Activated T-helper 1 cell treated with anti-CD3 and anti-CD28 coated beads, Interleukin-12 subunit alpha, Interleukin-12 subunit beta, Interleukin-2, Interleukin-4 antibody, amounts not matched to agents 30 ng/mL and 10 ng/mL and 1 ng/mL, durations not matched to agents 14 hours and 24 hours and 36 hours (primary cell): Measurements from ENCODE around the gene TPST2. TPM values are rescaled to one million over a fixed set of nuclear protein-coding genes. Genes with fewer than 3 reads are reported as not detected.

Experiments
- DNase-seq: peaks from one replicate; pipeline ENCODE4 v3.0.0; 2021; ENCODE audit warnings: low spot score
- H3K27ac Mint-ChIP-seq: one replicate; pipeline ENCODE4 v1.8.0; 2021; ENCODE audit warnings: mild to moderate bottlenecking, mixed read lengths
- H3K27me3 Mint-ChIP-seq: one replicate; pipeline ENCODE4 v1.8.0; 2022; ENCODE audit warnings: mild to moderate bottlenecking, moderate library complexity, mixed read lengths; ENCODE audit not compliant: insufficient read depth
- H3K36me3 Mint-ChIP-seq: one replicate; pipeline ENCODE4 v1.8.0; 2021; ENCODE audit warnings: low read depth, mixed read lengths
- H3K4me1 Mint-ChIP-seq: one replicate; pipeline ENCODE4 v1.8.0; 2021; ENCODE audit warnings: low read depth, mixed read lengths
- H3K4me3 Mint-ChIP-seq: one replicate; pipeline ENCODE4 v1.8.0; 2021; ENCODE audit warnings: mild to moderate bottlenecking, moderate library complexity, mixed read lengths
- H3K9me3 Mint-ChIP-seq: one replicate; pipeline ENCODE4 v1.8.0; 2021; ENCODE audit warnings: mixed read lengths
- intact Hi-C: fragments of 100-400 bp; cut with micrococcal nuclease; formaldehyde crosslinking; loops from one replicate; pipeline ENCODE4 v1.15.1; 2024
- total RNA-seq: library from RNA; stranded (reverse); gene quantifications from 2 replicates; pipeline ENCODE4 v1.2.3, GENCODE V29; 2022

TPST2 gene
- total RNA-seq, 1 donor from 2014 or later, result 36.1 TPM

GRCh38 chr22:26474682-26475081 lies 115.2 kb downstream of the TPST2 start:
- no peak overlapping the region for H3K27ac Mint-ChIP-seq
- H3K9me3 Mint-ChIP-seq, result no peaks in the 10 kb centered on the region
- no peak for DNase-seq
- no peaks in the 10 kb centered on the region for H3K27me3 Mint-ChIP-seq
- no peak overlapping the region for H3K4me3 Mint-ChIP-seq
- H3K4me1 Mint-ChIP-seq, result peaks cover 36% of the 10 kb centered on the region
- intact Hi-C loops, result no loop called here
- H3K36me3 Mint-ChIP-seq, result peaks cover 45% of the 10 kb centered on the region

Other genes with a start within 250 kb of the TPST2 start
- gene ASPHD2, start 160.9 kb downstream of the TPST2 start, total RNA-seq, result 23.4 and 23.5 TPM in 2 replicates
- gene HPS4, start 106.3 kb downstream of the TPST2 start, total RNA-seq, result 43.8 and 44.5 TPM in 2 replicates
- gene SRRD, start 106.3 kb downstream of the TPST2 start, total RNA-seq, result 29.2 and 34.8 TPM in 2 replicates
- gene TFIP11, start 77.7 kb downstream of the TPST2 start, total RNA-seq, result 57.2 and 58.1 TPM in 2 replicates
- gene CRYBB1, start 27.9 kb upstream of the TPST2 start, total RNA-seq, result not detected in 2 replicates
- not detected in 2 replicates for gene CRYBA4, start 31.8 kb upstream of the TPST2 start, total RNA-seq
- 37.9 and 39.8 TPM in 2 replicates for gene MIAT, start 67.5 kb upstream of the TPST2 start, total RNA-seq